ENCODE data around the gene GABRR2. TPM values are rescaled to one million over a fixed set of nuclear protein-coding genes. Genes with fewer than 3 reads are reported as not detected.

GABRR2 gene
- total RNA-seq, 1 donor from 2014 or later, result not detected

GRCh38 chr6:89257781-89258180 is 57.3 kb downstream of the GABRR2 start:
- DNase-seq (ENCODE audit: low spot score), result no peak
- Histone ChIP-seq H3K4me3 (no peak overlapping the region), H3K27ac (no peak overlapping the region), H2AFZ (replicated peaks) (no peak overlapping the region), H3F3A (ENCODE audit: low read depth) (no peaks in the 10 kb centered on the region), H3K4me2 (no peak overlapping the region), H3K27me3 (no peaks in the 10 kb centered on the region), H3K36me3 (no peaks in the 10 kb centered on the region), H3K9me3 (ENCODE audit: low read depth) (no peaks in the 10 kb centered on the region), H4K20me1 (ENCODE audit: low read depth) (no peaks in the 10 kb centered on the region), H3K9ac (no peak overlapping the region), H3K79me2 (ENCODE audit: low read depth) (no peaks in the 10 kb centered on the region), H3K4me1 (no peaks in the 10 kb centered on the region)
- Mint-ChIP-seq H3K27ac (no peak overlapping the region), H3K36me3 (no peaks in the 10 kb centered on the region), H3K4me1 (peaks cover 3% of the 10 kb centered on the region), H3K27me3 (ENCODE audit: insufficient read depth, low read depth) (no peaks in the 10 kb centered on the region), H3K9me3 (peaks cover 2% of the 10 kb centered on the region), H3K4me3 (no peak overlapping the region)
- TF ChIP-seq EZH2 (IDR thresholded peaks at IDR 0.05) (no peak), EZH2phosphoT487 (IDR thresholded peaks at IDR 0.05) (no peak), CTCF (IDR thresholded peaks at IDR 0.05) (no peak)

- H3K27me3 Mint-ChIP-seq (ENCODE audit: insufficient read depth, low read depth), result no peaks in the 10 kb centered on the region
- no peaks in the 10 kb centered on the region for H3K4me1 ChIP-seq
- H3K9me3 Mint-ChIP-seq, result peaks cover 2% of the 10 kb centered on the region
- H3K4me2 ChIP-seq, result no peak overlapping the region
- no peak overlapping the region for H3K27ac ChIP-seq
- no peak overlapping the region for H3K4me3 ChIP-seq
- no peaks in the 10 kb centered on the region for H3F3A ChIP-seq (ENCODE audit: low read depth)
- no peak for TF ChIP-seq CTCF (IDR thresholded peaks at IDR 0.05)
- TF ChIP-seq EZH2phosphoT487 (IDR thresholded peaks at IDR 0.05), result no peak
- no peak for TF ChIP-seq EZH2 (IDR thresholded peaks at IDR 0.05)
- H3K9me3 ChIP-seq (ENCODE audit: low read depth), result no peaks in the 10 kb centered on the region
- H3K27ac Mint-ChIP-seq, result no peak overlapping the region
- H3K4me1 Mint-ChIP-seq, result peaks cover 3% of the 10 kb centered on the region
- no peak for DNase-seq (ENCODE audit: low spot score)
- no peaks in the 10 kb centered on the region for H3K36me3 ChIP-seq
- no peaks in the 10 kb centered on the region for H4K20me1 ChIP-seq (ENCODE audit: low read depth)
- H3K79me2 ChIP-seq (ENCODE audit: low read depth), result no peaks in the 10 kb centered on the region
- no peak overlapping the region for H2AFZ ChIP-seq (replicated peaks)
- no peak overlapping the region for H3K4me3 Mint-ChIP-seq
- no peaks in the 10 kb centered on the region for H3K27me3 ChIP-seq
- no peaks in the 10 kb centered on the region for H3K36me3 Mint-ChIP-seq
- no peak overlapping the region for H3K9ac ChIP-seq
These were observed 57.8 kb downstream of the GABRR2 start for GRCh38 chr6:89257346-89257745.

GRCh38 chr6:89255417-89255816 is 59.7 kb downstream of the GABRR2 start:
- Mint-ChIP-seq H3K4me1 (peaks cover 7% of the 10 kb centered on the region), H3K9me3 (peaks cover 2% of the 10 kb centered on the region), H3K36me3 (no peaks in the 10 kb centered on the region), H3K27ac (no peak overlapping the region), H3K4me3 (no peak overlapping the region), H3K27me3 (ENCODE audit: insufficient read depth, low read depth) (no peaks in the 10 kb centered on the region)
- no peaks in the 10 kb centered on the region for H4K20me1 ChIP-seq (ENCODE audit: low read depth)
- H3K9me3 ChIP-seq (ENCODE audit: low read depth), result no peaks in the 10 kb centered on the region
- TF ChIP-seq CTCF (IDR thresholded peaks at IDR 0.05) (no peak), EZH2phosphoT487 (IDR thresholded peaks at IDR 0.05) (no peak), EZH2 (IDR thresholded peaks at IDR 0.05) (no peak)
- H3K27me3 ChIP-seq, result no peaks in the 10 kb centered on the region
- no peaks in the 10 kb centered on the region for H3K79me2 ChIP-seq (ENCODE audit: low read depth)
- no peak overlapping the region for H3K4me3 ChIP-seq
- no peak overlapping the region for H2AFZ ChIP-seq (replicated peaks)
- H3K4me2 ChIP-seq, result no peak overlapping the region
- no peak overlapping the region for H3K9ac ChIP-seq
- no peaks in the 10 kb centered on the region for H3K36me3 ChIP-seq
- no peaks in the 10 kb centered on the region for H3F3A ChIP-seq (ENCODE audit: low read depth)
- no peak for DNase-seq (ENCODE audit: low spot score)
- no peaks in the 10 kb centered on the region for H3K4me1 ChIP-seq
- no peak overlapping the region for H3K27ac ChIP-seq

Measured in neural progenitor cell (in vitro differentiated cells).